GM12874 (cell line): Measurements from ENCODE around the gene MALSU1.

Source experiments
- CTCF ChIP-seq: IDR thresholded peaks from 2 replicates; pipeline ENCODE4 v1.5.1; 2011; ENCODE audit warnings: low read depth, mild to moderate bottlenecking, control low read depth, low read length, moderate library complexity; ENCODE audit not compliant: insufficient read depth

MALSU1 gene

GRCh38 chr7:23266918-23267317, 32.2 kb upstream of the MALSU1 start:
- no peak for TF ChIP-seq CTCF

- TF ChIP-seq CTCF = no peak
Observed at GRCh38 chr7:23267357-23267756, 31.8 kb upstream of the MALSU1 start.

GRCh38 chr7:23268167-23268566, 31.0 kb upstream of the MALSU1 start:
- no peak for TF ChIP-seq CTCF

GRCh38 chr7:23268746-23269145, 30.4 kb upstream of the MALSU1 start:
- no peak for TF ChIP-seq CTCF

- no peak for TF ChIP-seq CTCF
Observed at GRCh38 chr7:23272275-23272674, 26.9 kb upstream of the MALSU1 start.

GRCh38 chr7:23273141-23273599, 26.0 kb upstream of the MALSU1 start:
- peak; percentile 94 for TF ChIP-seq CTCF

- no peak for TF ChIP-seq CTCF
Observed at GRCh38 chr7:23275912-23276311, 23.2 kb upstream of the MALSU1 start.

GRCh38 chr7:23276376-23276775, 22.8 kb upstream of the MALSU1 start:
- TF ChIP-seq CTCF = peak; percentile 45
